Lower lobe of right lung (tissue), 2 donors: ENCODE data around the gene MLST8. TPM values are rescaled to one million over a fixed set of nuclear protein-coding genes. Genes with fewer than 3 reads are reported as not detected.

Source experiments
- ATAC-seq, 2 donors: fragments of 200-7000 bp; cut with Tn5 transposase; one replicate each; pipeline ENCODE4 v1.9.1; 2020 to 2022; ENCODE audit warnings: mild to moderate bottlenecking in 2 of 2, moderate library complexity in 2 of 2
- DNase-seq: peaks from one replicate; pipeline ENCODE4 v3.0.0-alpha.2; 2020
- H3K27ac ChIP-seq: fragments of 200-600 bp; one replicate; pipeline ENCODE4 v1.8.0; 2022
- H3K27me3 ChIP-seq: fragments of 200-600 bp; one replicate; pipeline ENCODE4 v1.8.0; 2022; ENCODE audit warnings: low read depth
- H3K36me3 ChIP-seq: fragments of 200-600 bp; one replicate; pipeline ENCODE4 v1.8.0; 2022; ENCODE audit warnings: mild to moderate bottlenecking
- H3K4me1 ChIP-seq: fragments of 200-600 bp; one replicate; pipeline ENCODE4 v1.8.0; 2022
- H3K4me3 ChIP-seq: fragments of 200-600 bp; one replicate; pipeline ENCODE4 v1.8.0; 2022; ENCODE audit warnings: mild to moderate bottlenecking
- H3K9me3 ChIP-seq: fragments of 200-600 bp; one replicate; pipeline ENCODE4 v1.8.0; 2022
- CTCF ChIP-seq: fragments of 200-600 bp; IDR thresholded peaks from one replicate; pipeline ENCODE4 v1.8.0; 2022; ENCODE audit warnings: antibody characterized with exemption, mild to moderate bottlenecking
- intact Hi-C: fragments of 100-400 bp; cut with DNase I; formaldehyde crosslinking; loops from one replicate; pipeline ENCODE4 v1.11.0; 2022
- total RNA-seq: library from RNA; stranded (reverse); fragmentation: NEBNext Ultra II Directional; extraction: Animal tissue kit (Norgen Biotek cat#: 25700); gene quantifications from one replicate; pipeline ENCODE4 v1.2.1, GENCODE V29; 2021
- donor health status: DM: no; HTN: yes; CAD: no; lungs with severe emphysema.

Gene MLST8
- total RNA-seq, 1 donor from 2014 or later = 26.6 TPM

GRCh38 chr16:2165861-2166260 is 39.4 kb upstream of the MLST8 start:
- H3K4me1 ChIP-seq = peaks cover 15% of the 10 kb centered on the region
- intact Hi-C loops = no loop called here
- ATAC-seq = no peak
- no peaks in the 10 kb centered on the region for H3K27me3 ChIP-seq
- H3K4me3 ChIP-seq = no peak overlapping the region
- H3K36me3 ChIP-seq = peaks cover 48% of the 10 kb centered on the region
- H3K9me3 ChIP-seq = no peaks in the 10 kb centered on the region
- H3K27ac ChIP-seq = no peak overlapping the region
- TF ChIP-seq CTCF = no peak
- DNase-seq = no peak

GRCh38 chr16:2166263-2167067 is 38.8 kb upstream of the MLST8 start:
- H3K36me3 ChIP-seq = peaks cover 53% of the 10 kb centered on the region
- H3K27me3 ChIP-seq = no peaks in the 10 kb centered on the region
- peaks cover 11% of the 10 kb centered on the region for H3K4me1 ChIP-seq
- TF ChIP-seq CTCF = no peak
- no peak for DNase-seq
- H3K4me3 ChIP-seq = no peak overlapping the region
- ATAC-seq = no peak
- no peaks in the 10 kb centered on the region for H3K9me3 ChIP-seq
- no peak overlapping the region for H3K27ac ChIP-seq
- intact Hi-C loops = no loop called here

GRCh38 chr16:2167068-2167638 is 38.1 kb upstream of the MLST8 start:
- H3K36me3 ChIP-seq = peaks cover 60% of the 10 kb centered on the region

GRCh38 chr16:2170080-2170479 is 35.2 kb upstream of the MLST8 start:
- ATAC-seq (peak; percentile 27 to 45), DNase-seq (no peak)
- no peak for TF ChIP-seq CTCF
- Histone ChIP-seq H3K27me3 (no peaks in the 10 kb centered on the region), H3K27ac (peak overlapping the region; percentile 81), H3K4me1 (peaks cover 5% of the 10 kb centered on the region), H3K36me3 (peaks cover 85% of the 10 kb centered on the region), H3K4me3 (peak overlapping the region; percentile 55), H3K9me3 (no peaks in the 10 kb centered on the region)
- intact Hi-C loops = no loop called here

More at GRCh38 chr16:2167068-2167638, 38.1 kb upstream of the MLST8 start:
- intact Hi-C loops = no loop called here
- TF ChIP-seq CTCF = no peak
- Histone ChIP-seq H3K27ac (no peak overlapping the region), H3K4me1 (peaks cover 5% of the 10 kb centered on the region), H3K9me3 (no peaks in the 10 kb centered on the region), H3K4me3 (no peak overlapping the region), H3K27me3 (no peaks in the 10 kb centered on the region)
- no peak for DNase-seq
- ATAC-seq = no peak

- peak overlapping the region; percentile 81 for H3K27ac ChIP-seq
Measured at GRCh38 chr16:2170587-2171435, 34.4 kb upstream of the MLST8 start.

More at GRCh38 chr16:2170587-2171435, 34.4 kb upstream of the MLST8 start:
- Histone ChIP-seq H3K9me3 (no peaks in the 10 kb centered on the region), H3K36me3 (peaks cover 90% of the 10 kb centered on the region), H3K4me1 (peaks cover 5% of the 10 kb centered on the region), H3K4me3 (peak overlapping the region; percentile 55), H3K27me3 (no peaks in the 10 kb centered on the region)
- intact Hi-C loops = no loop called here
- TF ChIP-seq CTCF = no peak
- peak in 1 of 2 donors; percentile 4 for ATAC-seq
- no peak for DNase-seq
